Cerebellar nuclear complex (tissue), 1 donor: Measurements from ENCODE around the gene GNLY.

Source experiments
- DNase-seq, 2 experiments: peaks; one replicate each; lab custom pipeline; 2025; lab: John Stamatoyannopoulos, UW

GNLY gene

DNA sequence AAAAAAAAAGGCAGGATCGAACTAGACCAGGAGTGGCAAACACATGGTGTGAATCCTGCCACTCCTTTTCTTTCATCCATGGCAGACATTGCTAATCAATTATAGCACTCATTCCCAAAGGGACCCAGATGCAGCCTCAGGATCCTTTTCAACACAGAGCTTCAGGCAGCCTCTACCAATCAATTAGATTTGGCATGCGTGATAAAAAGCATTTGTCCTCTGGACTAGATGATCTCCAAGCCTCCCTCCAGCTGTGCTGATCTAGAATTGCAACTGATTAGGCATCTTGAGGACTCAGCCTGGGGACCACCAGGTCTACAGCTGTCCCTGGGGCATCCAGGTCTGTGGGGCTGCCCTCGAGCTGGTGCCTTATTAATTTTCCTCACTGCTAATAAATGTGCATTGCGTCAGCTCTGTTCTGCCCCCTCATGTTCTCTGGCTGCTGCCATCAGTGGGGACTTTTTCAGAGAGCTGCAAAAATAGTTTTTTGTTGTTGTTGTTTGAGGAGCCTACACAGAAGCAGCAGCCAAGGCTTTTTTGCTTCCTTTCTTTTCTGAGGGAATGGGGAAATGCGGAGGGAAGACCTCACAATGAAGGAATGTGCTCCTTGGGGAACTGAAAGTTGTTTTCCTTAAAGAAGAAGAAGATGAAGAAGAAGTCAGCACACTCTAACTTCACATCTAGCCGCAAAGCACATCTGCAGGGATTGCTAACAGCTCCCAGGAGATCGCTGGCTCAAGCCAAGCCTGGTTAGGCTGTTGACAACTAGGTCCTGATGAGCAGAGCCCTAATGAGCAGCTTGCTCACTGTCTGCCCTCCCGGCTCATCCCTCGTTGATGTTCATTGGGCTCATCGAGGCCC is 50.8 kb downstream of the GNLY start:
- no peak for DNase-seq

DNA sequence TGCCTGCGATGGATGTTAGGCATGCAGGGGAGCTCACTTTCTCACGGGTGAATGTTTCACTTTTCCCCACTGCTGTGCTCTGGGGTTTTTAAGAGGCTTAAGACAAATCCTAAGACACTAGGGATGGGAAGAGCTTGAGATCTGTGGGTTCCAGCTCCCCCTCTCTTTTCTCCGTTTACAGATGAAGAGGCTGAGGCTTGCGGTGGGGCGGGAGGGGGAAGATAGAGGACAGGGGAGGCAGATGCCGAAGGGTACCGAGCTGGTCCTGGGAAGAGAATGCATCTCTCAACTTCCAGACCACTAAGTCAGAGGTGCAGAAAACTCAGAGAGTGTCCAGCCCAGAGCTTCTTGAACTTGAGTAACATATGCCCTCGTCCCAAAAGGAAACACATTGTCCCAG is 51.5 kb downstream of the GNLY start:
- no peak for DNase-seq

DNA sequence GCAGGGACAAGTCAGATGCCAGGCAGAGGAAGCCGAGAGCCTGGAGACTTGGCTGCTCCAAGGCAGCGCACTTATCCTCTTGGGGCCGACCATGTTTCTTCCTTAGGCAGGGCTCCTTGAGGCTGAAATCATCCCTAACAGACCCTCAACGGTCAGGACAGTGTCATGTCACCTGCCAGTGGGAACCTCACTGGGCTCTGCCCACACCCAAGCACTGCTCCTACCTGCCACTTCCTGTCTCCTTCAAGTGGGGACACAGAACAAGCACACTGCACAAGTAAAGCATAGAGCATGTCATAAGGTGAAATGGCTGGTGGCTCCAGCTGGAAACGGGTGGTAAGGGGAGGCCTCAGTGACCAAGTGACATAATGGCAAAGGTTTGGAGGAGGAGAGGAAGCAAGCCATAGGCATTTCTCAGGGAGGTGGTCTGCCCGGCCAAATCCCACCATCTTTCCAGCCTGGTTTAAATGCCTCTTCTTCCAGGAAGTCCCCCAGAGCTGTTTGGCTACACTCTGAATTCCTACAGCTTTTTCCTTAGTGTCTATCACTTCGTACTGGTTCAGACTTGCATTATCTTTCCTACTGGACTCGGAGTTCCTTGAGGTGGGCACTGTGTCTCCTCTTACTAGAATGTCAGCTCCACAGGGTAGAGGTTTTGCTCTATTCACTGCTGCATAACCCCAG is 52.3 kb downstream of the GNLY start:
- DNase-seq: no peak

DNA sequence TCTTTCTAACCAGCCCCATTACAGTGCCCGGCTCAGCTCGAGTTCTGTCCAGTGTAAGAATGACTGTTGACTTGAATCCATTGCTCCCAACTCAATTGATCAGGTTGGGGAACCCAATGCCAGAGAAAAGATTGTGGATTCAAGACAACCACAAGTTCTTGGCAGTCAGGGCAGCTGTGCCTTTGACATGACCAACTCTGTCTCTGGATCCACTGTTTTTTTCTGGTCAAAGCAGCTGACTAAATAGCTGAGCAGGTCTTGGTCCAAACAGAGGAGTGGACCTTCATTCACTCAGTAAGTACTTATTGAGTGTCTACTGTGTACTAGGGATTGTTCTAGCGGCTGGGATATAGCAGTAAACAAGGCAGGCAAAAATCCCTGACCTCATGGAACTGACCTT is 53.3 kb downstream of the GNLY start:
- no peak for DNase-seq

DNA sequence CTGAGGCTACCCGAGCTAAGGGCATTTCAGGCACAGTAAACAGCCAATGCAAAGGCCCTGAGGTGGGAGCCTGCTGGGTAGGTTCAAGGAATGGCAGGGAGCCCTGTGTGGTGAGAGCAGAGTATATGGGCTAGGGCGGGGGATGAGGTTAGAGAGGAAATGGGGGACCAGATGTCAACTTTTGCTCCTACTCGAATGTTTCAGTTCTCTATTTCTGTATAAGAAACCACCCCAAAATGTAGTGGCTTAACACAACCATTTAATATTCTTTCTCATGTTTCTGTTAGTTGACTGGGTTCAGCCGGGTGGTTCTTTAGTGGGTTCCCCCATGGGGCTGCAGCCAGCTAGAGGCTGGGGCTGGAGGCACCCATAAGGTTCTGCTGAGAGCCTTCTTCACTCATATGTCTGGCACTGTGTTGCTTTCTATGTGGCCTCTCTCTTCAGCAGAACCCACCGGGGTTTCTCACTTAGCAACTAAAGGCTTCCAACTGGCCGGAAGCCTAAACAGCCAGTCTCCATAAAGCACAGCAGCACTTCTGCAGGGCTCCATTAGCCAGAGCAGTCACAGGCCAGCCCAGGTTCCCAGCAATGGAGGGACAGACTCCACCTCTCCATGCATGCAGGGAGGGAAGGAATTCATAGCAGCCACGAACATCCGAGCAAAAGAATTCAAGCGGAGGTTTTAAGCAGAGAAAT is 54.0 kb downstream of the GNLY start:
- DNase-seq: no peak
